GOT3 (cell line): ENCODE data around the gene PRAMEF1.
"Not testable (repeated sequence)": the region's sequence is repeated elsewhere in the genome, so short reads cannot be mapped to it uniquely, and the experiment has no call there.

Experiments
- DNase-seq: peaks from one replicate; lab custom pipeline; 2025; ENCODE audit warnings: mixed read lengths; lab: John Stamatoyannopoulos, UW

Gene PRAMEF1

GRCh38 chr1:12776801-12777557, 14.2 kb upstream of the PRAMEF1 start:
- DNase-seq: no peak

- no peak for DNase-seq
Observed at GRCh38 chr1:12778061-12778460, 13.1 kb upstream of the PRAMEF1 start.

DNA sequence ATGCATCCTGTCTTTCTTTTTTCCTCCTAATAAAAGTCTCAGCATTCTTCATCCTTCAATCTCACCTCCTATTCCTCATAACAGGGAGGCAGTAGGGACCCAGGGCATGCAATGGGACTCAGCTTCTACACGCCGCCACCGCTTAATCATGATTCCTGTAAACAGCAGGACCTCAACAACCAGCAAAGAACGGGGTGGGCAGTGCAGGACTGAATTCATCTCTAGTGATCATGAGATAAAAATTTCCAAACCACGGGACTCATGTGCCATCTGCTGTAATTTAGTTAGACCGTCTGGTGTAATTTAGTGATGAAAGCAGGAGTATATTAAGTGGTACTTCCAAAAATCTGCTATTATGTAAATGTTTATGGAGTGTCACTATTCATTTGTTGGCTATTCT, 12.3 kb upstream of the PRAMEF1 start:
- no peak for DNase-seq

- DNase-seq: not testable (repeated sequence)
Observed at GRCh38 chr1:12781488-12781887, 9.7 kb upstream of the PRAMEF1 start.

GRCh38 chr1:12783783-12784182, 7.4 kb upstream of the PRAMEF1 start:
- DNase-seq: not testable (repeated sequence)

GRCh38 chr1:12784729-12785128, 6.5 kb upstream of the PRAMEF1 start:
- not testable (repeated sequence) for DNase-seq

GRCh38 chr1:12798911-12799310, 7.7 kb downstream of the PRAMEF1 start:
- DNase-seq: no peak

DNA sequence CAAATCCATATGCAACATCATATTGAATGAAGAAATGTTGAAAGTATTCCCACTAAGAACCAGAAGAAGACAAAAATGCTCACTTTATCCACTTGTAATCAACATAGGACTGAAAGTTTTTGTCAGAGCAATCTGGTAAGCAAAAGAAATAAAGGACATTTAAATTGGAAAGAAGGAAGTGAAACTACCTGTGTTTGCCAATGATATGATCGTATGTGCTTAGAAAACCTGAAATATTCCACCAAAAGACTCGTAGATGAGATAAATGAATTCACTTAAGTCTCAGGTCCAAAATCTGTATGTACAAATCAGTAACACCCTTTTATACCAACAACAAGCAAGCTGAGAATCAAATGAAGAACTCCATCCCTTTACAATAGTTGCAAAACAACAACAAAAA, 8.5 kb downstream of the PRAMEF1 start:
- no peak for DNase-seq

GRCh38 chr1:12809933-12810332, 18.7 kb downstream of the PRAMEF1 start:
- no peak for DNase-seq

DNA sequence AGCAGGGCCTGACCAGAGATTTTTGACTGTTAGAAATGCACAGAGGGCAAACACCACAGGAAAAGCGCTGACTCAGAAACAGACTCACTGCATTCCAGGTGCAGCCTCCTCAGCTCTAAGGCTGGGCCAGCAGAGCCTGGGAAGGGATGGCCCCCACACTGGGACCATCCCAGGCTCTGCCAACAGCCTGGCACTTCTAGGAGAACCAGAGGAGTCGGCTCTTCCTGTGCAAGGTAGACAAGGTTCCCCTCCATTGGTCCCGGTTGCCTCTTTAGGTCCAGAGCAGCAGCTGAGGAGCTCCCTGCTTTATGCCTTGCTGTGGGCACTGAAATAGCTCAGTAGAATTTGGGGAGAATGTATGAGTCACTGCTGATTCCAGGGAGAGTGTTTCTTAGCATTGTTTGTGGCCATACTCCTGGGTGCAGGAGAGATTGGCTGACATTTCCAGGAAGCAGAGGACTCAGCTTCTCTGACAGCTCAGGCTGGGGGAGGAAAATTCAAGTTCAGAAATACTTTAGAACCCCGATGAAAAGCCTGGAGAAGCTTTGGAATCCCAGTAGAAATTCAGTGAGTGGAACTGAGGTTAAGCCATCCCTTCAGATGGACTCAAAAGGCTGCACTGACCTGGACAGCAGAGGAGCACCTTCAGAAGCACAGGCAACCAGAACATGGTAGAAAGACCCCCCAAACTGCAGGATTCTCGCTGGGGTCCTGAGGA, 19.7 kb downstream of the PRAMEF1 start:
- DNase-seq: no peak

DNA sequence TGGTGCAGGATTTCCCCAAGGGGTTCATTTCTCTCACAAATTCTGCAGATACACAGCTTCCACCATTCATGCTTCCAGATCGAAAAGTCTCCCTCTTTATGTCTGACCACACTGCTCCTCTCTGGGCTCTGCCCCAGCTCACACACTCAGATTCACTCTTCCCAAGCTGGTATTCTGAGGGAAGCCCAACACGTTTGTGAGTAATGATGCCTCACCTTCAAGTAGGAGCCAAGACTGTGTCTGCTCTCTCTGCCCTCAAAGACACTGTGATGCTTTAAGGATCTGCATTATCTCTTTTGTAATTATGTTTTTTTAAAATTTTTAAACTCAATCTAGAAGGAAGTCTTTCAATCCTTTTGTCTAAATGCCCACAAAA, 20.2 kb downstream of the PRAMEF1 start:
- no peak for DNase-seq

DNA sequence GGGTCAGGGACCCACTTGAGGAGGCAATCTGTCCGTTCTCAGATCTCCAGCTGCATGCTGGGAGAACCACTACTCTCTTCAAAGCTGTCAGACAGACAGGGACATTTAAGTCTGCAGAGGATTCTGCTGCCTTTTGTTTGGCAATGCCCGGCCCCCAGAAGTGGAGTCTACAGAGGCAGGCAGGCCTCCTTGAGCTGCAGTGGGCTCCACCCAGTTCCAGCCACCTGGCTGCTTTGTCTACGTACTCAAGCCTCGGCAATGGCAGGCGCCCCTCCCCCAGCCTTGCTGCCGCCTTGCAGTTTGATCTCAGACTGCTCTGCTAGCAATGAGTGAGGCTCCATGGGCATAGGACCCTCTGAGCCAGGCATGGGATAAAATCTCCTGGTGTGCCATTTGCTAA, 27.9 kb downstream of the PRAMEF1 start:
- DNase-seq: not testable (repeated sequence)

DNA sequence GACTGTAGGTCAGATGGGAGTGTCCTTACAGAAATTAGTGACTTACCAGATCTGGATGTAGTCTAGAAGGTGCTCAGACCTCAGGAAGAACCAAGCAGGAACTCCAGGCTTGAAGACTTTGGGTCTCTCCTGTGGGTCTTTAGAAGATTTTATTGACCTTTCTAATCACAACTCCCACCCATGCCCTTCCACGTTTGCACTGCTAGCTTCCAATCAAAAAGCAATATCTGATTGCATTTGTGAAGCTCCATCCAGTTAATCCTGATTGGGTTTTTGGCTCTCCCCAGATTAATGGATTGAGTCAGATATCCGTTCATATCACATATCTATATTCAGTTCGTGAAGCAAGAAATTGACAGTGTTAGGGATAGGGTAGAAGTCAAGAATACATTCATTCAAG, 40.1 kb downstream of the PRAMEF1 start, which contains the start of gene PRAMEF11:
Gene PRAMEF11, minus strand, starts transcription at position 101 of the 400 bp plus-strand sequence. CDS start 2,621 bp downstream, outside the sequence.
- DNase-seq: not testable (repeated sequence)

DNA sequence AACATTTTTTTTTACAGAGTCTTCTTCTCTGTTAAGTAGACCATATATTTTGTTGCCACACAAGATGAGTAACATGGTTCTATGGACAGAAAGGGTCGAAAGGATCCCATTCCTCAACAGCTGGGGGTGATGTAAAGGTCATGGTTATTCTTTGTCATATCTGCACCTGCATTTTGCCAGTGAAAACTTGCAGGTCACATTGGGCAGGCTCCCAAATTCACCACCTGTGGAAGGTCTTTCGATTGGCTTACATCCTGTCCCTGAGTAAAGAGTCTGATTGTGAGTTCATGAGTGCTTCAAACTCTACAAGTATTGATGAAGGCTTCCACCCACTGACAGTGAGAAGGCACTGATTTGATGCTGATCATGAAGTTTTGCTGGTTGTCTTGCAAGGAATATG, 42.1 kb downstream of the PRAMEF1 start:
- DNase-seq: not testable (repeated sequence)
